ENCODE data around the gene OTUD6A. TPM values are rescaled to one million over a fixed set of nuclear protein-coding genes. Genes with fewer than 3 reads are reported as not detected.

The OTUD6A gene
- total RNA-seq, 1 experiment from 2014 or later, result not detected

DNA sequence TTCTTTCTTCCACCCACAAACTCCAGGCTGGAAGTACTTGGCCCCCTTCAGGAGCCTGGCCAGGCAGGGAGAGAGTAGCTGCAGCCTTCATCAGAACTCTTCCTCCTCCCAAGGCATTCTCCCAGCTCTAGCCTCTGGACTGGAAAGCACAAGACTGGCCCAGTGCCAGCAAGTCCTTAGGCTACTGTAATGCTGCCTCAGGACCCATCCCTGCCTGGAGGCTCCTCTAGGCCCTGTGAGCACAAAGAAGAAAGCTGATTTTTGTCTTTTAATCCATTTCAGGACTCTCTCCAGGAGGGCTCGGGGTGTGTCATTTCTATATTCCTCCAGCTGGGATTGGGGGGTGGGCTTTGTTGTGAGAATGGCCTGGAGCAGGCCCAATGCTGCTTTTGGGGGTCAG, 23.3 kb upstream of the OTUD6A start:
- H3K9ac ChIP-seq (ENCODE audit: low read length), result no peak overlapping the region
- peaks cover 0 to 6% of the 10 kb centered on the region in 2 experiments; a peak in 1 of 4 replicates for H3K4me1 ChIP-seq (ENCODE audit: control insufficient read depth in 1 of 2, insufficient read depth in 2 of 2, low read length in 2 of 2)
- H3K27me3 ChIP-seq (ENCODE audit: insufficient read depth, low read length), result no peaks in the 10 kb centered on the region
- ATAC-seq (no peak), DNase-seq (ENCODE audit: low read depth, low spot score) (no peak)
- H3K27ac ChIP-seq (ENCODE audit: low read depth, low read length), result no peak overlapping the region
- BruUV-seq (replicated peaks), result no TSS peak
- H3K4me2 ChIP-seq (ENCODE audit: low read length), result no peak overlapping the region
- no peak overlapping the region for H3K4me3 ChIP-seq (replicated peaks in 1 of 2; ENCODE audit: low read depth in 1 of 2, low read length in 2 of 2)
- RAD21 ChIA-PET (ENCODE audit: low non-redundant PET in 1 of 2, low total read pairs in 2 of 2, uncharacterized antibody in 2 of 2, unreplicated experiment in 2 of 2), result no interaction called here
- no peak for TF ChIP-seq SP1 (IDR thresholded peaks at IDR 0.05; ENCODE audit: low read depth)
- no peak for TF ChIP-seq EGR1 (IDR thresholded peaks at IDR 0.05; ENCODE audit: low read depth)
- TF ChIP-seq ZFX (IDR thresholded peaks at IDR 0.05), result no peak
- TF ChIP-seq MAX (IDR thresholded peaks at IDR 0.05), result no peak
- TF ChIP-seq EZH2phosphoT487 (IDR thresholded peaks at IDR 0.05; ENCODE audit: borderline replicate concordance), result no peak
- TF ChIP-seq ELF1 (IDR thresholded peaks at IDR 0.05; ENCODE audit: borderline replicate concordance, low read depth), result no peak
- TF ChIP-seq JUND (IDR thresholded peaks at IDR 0.05), result no peak
- no peaks in the 10 kb centered on the region for H3K9me3 ChIP-seq (ENCODE audit: control insufficient read depth in 1 of 2, insufficient read depth in 1 of 2, low read depth in 1 of 2, low read length in 2 of 2)
- intact Hi-C loops (cut with micrococcal nuclease), result no loop called here
- H4K20me1 ChIP-seq (ENCODE audit: insufficient read depth), result no peaks in the 10 kb centered on the region
- CTCF ChIA-PET, result interaction anchor here (1.3 kb wide), 1 partner anchor 8 kb away, joined by 4 read pairs; no protein-coding TSS in a partner anchor
- no peaks in the 10 kb centered on the region for H3K9me2 ChIP-seq (ENCODE audit: insufficient read depth)
- no peak overlapping the region for H2AFZ ChIP-seq (ENCODE audit: low read depth, low read length, poor library complexity, severe bottlenecking)
- no peaks in the 10 kb centered on the region for H3K36me3 ChIP-seq (ENCODE audit: control insufficient read depth in 1 of 2, insufficient read depth in 2 of 2, low read length in 2 of 2)
- POLR2A ChIA-PET, result no interaction called here
- no peaks in the 10 kb centered on the region for H3K79me2 ChIP-seq (ENCODE audit: insufficient read depth, low read length)

GRCh38 chrX:70039758-70040157, 22.5 kb upstream of the OTUD6A start:
- Histone ChIP-seq H3K9me2 (ENCODE audit: insufficient read depth) (no peaks in the 10 kb centered on the region), H3K36me3 (ENCODE audit: control insufficient read depth in 1 of 2, insufficient read depth in 2 of 2, low read length in 2 of 2) (no peaks in the 10 kb centered on the region), H3K27me3 (ENCODE audit: insufficient read depth, low read length) (no peaks in the 10 kb centered on the region), H4K20me1 (ENCODE audit: insufficient read depth) (no peaks in the 10 kb centered on the region), H3K9ac (ENCODE audit: low read length) (no peak overlapping the region), H3K4me1 (ENCODE audit: control insufficient read depth in 1 of 2, insufficient read depth in 2 of 2, low read length in 2 of 2) (peaks cover 0 to 6% of the 10 kb centered on the region in 2 experiments; a peak in 1 of 4 replicates), H3K9me3 (ENCODE audit: control insufficient read depth in 1 of 2, insufficient read depth in 1 of 2, low read depth in 1 of 2, low read length in 2 of 2) (no peaks in the 10 kb centered on the region), H2AFZ (ENCODE audit: low read depth, low read length, poor library complexity, severe bottlenecking) (no peak overlapping the region), H3K4me2 (ENCODE audit: low read length) (no peak overlapping the region), H3K4me3 (replicated peaks in 1 of 2; ENCODE audit: low read depth in 1 of 2, low read length in 2 of 2) (no peak overlapping the region), H3K27ac (ENCODE audit: low read depth, low read length) (no peak overlapping the region), H3K79me2 (ENCODE audit: insufficient read depth, low read length) (no peaks in the 10 kb centered on the region)
- ChIA-PET RAD21 (ENCODE audit: low non-redundant PET in 1 of 2, low total read pairs in 2 of 2, uncharacterized antibody in 2 of 2, unreplicated experiment in 2 of 2) (no interaction called here), POLR2A (no interaction called here), CTCF (interaction anchor here (1.3 kb wide), 1 partner anchor 9 kb away, joined by 4 read pairs; no protein-coding TSS in a partner anchor)
- no peak for ATAC-seq
- intact Hi-C loops (cut with micrococcal nuclease), result no loop called here
- BruUV-seq (replicated peaks), result no TSS peak
- DNase-seq (ENCODE audit: low read depth, low spot score), result no peak
- TF ChIP-seq YY1 (IDR thresholded peaks at IDR 0.05; ENCODE audit: extremely low read depth, insufficient replicate concordance, low read depth, low read length) (no peak), EZH2 (IDR thresholded peaks at IDR 0.05) (no peak)

Measured in HCT116 (cell line).